GM18511 (cell line): ENCODE results near the gene NUBP2.
"Not testable (repeated sequence)": the region's sequence is repeated elsewhere in the genome, so short reads cannot be mapped to it uniquely, and the experiment has no call there.

Source experiments
- ATAC-seq: cut with Tn5 transposase; IDR thresholded peaks from one replicate; pipeline ENCODE4 v1.9.1; 2021; ENCODE audit warnings: mild to moderate bottlenecking, moderate library complexity; ENCODE audit not compliant: unreplicated experiment

NUBP2 gene

DNA sequence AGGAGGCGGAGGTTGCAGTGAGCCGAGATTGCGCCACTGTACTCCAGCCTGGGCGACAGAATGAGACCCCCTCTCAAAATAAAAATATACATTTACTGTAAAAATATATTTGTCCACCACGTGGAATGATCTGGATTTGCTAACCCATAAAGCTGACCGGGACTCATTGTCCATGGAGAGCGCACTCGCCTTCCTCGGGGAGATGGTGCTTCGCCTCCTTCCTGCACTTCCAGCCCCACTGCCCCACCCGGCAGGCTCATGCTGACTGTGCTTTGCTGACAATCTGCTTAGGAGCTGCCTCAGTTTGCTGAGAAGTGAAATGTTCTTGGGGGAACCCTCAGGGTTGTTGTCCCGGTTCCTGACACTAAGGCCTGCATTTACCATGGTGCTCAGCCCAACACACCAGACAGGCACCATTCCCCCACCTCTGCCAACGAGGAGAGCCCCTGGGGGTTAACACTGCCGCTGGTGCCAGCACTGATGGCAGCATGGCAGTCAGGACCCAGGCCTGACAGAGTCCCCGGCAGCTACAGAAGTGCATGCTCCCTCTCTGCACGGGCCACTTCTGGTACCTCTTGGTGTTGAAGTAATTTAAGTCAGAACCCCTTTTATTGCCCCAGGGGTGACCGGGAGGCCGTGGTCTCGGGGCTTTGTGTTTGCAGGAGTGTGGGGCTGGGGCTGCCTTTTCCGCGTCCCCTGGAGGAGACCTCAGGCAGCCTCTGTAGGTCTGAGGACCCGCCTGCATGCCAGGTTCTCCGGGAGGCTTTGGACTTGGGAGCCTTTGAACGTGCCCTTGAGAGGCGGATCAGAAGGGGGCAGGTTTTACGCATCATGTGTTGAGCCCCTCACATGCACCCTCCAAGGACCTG, 2.5 kb downstream of the NUBP2 start:
- ATAC-seq, result no peak

DNA sequence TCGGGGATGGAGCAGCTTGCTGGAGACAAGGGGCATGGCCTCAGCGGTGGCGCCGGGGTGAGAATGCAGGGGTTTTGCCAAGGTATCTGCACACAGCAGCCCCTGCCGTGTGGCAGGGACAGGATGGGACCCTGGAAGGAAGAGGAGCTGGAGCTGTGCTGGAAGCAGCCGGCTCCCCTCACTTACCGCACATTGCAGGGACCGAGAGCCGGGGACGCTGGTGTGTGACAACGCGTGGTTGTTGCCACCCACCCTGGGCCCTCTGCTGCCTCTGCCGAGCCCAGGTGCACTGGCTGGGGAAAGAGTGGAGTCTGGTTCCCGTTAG, 3.0 kb downstream of the NUBP2 start:
- ATAC-seq, result no peak

DNA sequence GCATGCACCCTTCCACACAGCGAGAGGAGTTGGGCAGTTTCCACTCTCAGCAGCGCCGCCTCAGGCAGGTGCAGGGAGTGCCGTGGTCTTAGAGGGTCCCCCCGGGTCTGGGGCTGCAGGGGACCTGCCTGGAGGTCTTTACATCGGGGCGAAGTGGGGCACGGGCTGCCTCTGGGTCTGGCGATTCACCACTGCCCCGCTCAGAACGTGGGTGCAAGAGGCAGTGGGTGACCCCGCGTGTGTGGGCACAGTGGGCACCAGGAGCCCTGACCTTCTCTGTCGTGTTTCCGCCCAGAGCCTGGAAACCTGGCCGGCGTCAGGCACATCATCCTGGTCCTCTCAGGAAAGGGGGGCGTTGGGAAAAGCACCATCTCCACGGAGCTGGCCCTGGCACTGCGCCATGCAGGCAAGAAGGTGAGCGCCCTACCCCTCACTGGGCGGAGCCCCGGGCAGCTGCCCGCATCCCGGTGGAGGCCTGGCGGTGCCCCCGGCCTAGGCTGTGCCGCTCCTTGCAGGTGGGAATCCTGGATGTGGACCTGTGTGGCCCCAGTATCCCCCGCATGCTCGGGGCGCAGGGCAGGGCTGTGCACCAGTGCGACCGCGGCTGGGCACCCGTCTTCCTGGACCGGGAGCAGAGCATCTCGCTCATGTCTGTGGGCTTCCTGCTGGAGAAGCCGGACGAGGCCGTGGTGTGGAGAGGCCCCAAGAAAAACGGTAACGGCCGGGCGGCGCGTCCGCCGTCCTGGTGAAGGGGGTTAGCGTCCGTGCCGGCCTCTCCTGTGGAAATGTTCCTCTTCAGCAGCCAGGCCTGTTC, 3.7 kb downstream of the NUBP2 start:
- no peak for ATAC-seq

GRCh38 chr16:1787056-1787321, 4.2 kb downstream of the NUBP2 start:
- ATAC-seq, result no peak

GRCh38 chr16:1787322-1788094, 4.7 kb downstream of the NUBP2 start:
- ATAC-seq, result no peak

- ATAC-seq, result no peak
Measured at GRCh38 chr16:1788095-1788707, 5.4 kb downstream of the NUBP2 start.

GRCh38 chr16:1788708-1789100, 5.9 kb downstream of the NUBP2 start:
- ATAC-seq, result no peak

DNA sequence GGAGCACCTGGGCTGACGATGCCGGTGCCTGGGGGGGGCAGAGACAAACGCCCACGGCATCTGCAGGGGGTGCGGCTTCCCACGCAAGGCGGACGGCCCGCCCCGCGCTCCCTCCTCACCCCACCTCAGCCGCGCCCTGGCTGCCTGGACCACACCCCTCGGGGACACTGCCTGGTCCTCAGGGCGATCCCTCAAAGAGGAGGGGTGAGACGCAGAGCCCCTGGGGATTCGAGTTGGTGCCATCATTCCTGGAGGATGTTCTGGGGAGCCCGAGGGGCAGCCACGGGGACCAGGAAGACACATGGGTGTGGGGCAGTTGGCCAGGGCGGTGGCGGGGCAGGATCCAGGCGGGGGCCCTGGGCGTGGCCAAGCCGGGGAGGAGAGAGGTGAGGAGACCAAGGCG, 6.9 kb downstream of the NUBP2 start:
- ATAC-seq, result no peak

DNA sequence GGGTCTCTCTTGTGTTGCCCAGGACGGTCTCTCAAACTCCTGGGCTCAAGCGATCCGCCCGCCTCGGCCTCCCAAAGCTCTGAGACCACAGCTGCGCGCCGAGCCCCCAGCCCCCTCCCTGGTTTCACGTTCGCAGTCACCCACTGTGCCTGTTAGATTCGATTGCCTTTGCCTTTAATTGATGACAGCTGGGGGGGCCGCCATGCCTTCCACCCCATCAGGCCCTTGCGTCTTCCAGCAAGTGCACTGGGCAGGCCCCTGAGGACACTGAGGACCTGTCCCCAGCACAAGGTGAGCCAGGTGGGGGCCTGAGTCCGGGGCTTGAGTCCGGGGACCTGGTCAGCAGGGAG, 7.5 kb downstream of the NUBP2 start:
- ATAC-seq, result no peak

DNA sequence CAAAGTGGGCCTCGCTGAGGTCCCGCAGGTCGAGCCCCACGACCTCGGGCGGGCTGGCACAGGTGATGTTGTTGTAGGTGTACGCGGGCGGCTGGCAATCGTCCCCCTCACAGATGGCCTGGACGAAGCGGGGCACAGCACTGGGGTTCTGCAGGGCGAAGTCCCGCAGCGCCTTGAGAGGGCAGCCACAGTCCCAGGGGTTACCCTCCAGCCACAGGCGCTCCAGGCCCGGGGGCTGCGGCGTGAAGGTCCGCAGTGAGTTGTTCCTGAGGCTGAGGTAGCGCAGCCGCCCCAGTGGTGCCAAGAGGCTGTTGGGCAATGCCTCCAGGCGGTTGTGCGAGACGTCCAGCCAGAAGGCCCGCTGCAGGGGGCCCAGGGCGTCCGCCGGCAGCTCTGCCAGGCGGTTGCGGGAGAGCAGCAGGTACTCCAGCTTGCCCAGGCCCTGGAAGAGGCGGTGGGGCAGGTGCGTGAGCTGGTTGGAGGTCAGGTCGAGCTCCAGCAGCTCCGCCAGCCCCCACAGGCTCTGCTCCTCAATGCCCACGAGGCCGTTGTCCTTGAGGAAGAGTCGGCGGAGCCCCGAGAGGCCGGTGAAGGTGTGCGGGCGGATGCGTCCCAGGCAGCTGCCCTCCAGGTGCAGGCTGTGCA, 8.0 kb downstream of the NUBP2 start:
- no peak for ATAC-seq

DNA sequence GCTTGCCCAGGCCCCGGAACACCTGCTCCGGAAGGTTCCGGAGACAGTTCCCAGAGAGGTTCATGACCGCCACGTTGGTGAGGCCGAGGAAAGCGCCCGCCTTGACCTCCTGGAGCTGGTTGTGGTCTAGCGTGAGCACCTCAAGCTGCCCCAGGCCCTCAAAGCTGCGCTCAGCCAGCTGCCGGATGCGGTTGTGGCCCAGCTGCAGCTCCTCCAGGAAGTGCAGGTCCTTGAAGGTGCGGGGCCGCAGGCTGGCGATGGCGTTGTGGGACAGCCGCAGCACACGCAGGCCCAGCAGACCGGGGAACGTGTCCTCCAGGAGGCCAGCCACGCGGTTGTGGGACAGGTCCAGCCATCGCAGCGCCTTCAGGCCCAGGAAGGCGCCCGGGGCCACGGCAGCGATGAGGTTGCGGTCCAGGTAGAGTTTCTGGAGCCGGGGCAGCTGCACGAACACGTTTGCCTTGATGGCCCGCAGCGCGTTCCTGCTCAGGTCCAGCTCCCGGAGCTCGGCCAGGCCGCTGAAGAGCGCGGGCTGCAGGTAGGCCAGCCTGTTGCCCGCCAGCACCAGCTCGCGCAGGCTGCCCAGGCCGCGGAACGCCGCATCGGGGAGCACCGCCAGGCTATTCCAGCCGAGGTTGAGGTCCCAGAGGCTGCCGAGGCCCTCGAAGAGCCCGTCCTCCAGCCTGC, 8.6 kb downstream of the NUBP2 start:
- no peak for ATAC-seq

- no peak for ATAC-seq
Measured at GRCh38 chr16:1791943-1792812, 9.4 kb downstream of the NUBP2 start.

GRCh38 chr16:1792836-1793577, 10.2 kb downstream of the NUBP2 start:
- ATAC-seq, result no peak

GRCh38 chr16:1793578-1794220, 10.9 kb downstream of the NUBP2 start, which contains the start of gene IGFALS:
Gene IGFALS, minus strand, starts transcription at chr16:1793705. Its CDS starts 53 bp downstream, at chr16:1793652.
- no peak for ATAC-seq

GRCh38 chr16:1794221-1794871, 11.6 kb downstream of the NUBP2 start:
- ATAC-seq, result no peak

GRCh38 chr16:1794908-1795666, 12.3 kb downstream of the NUBP2 start:
- ATAC-seq, result no peak

GRCh38 chr16:1799263-1799662, 16.5 kb downstream of the NUBP2 start:
- ATAC-seq, result not testable (repeated sequence)
